KMS-11 (cell line): ENCODE results near the gene SLC31A1.

Experiments
- H2AFZ ChIP-seq: fragments of 200-600 bp; sonication (generic); 2 replicates; pipeline ENCODE4 v1.6.1; 2016; ENCODE audit warnings: antibody characterized with exemption, mixed run types, low read depth
- H3K27ac ChIP-seq: fragments of 200-600 bp; sonication (generic); 2 replicates; pipeline ENCODE4 v1.6.1; 2016; ENCODE audit warnings: mild to moderate bottlenecking, mixed run types
- H3K27me3 ChIP-seq: fragments of 200-600 bp; sonication (generic); 2 replicates; pipeline ENCODE4 v1.6.1; 2017; ENCODE audit warnings: mild to moderate bottlenecking, low read depth, mixed run types, moderate library complexity; ENCODE audit not compliant: insufficient read depth
- H3K36me3 ChIP-seq: fragments of 200-600 bp; sonication (generic); 2 replicates; pipeline ENCODE4 v1.6.1; 2017; ENCODE audit warnings: mild to moderate bottlenecking, mixed run types; ENCODE audit not compliant: insufficient read depth
- H3K4me1 ChIP-seq: fragments of 200-600 bp; sonication (generic); 2 replicates; pipeline ENCODE4 v1.6.1; 2016; ENCODE audit warnings: mild to moderate bottlenecking, low read depth, mixed run types; ENCODE audit not compliant: poor library complexity, severe bottlenecking
- H3K4me2 ChIP-seq: fragments of 200-600 bp; sonication (generic); 2 replicates; pipeline ENCODE4 v1.7.0; 2016; ENCODE audit warnings: mild to moderate bottlenecking, mixed run types
- H3K4me3 ChIP-seq: fragments of 200-600 bp; sonication (generic); IDR thresholded peaks from 2 replicates; pipeline ENCODE4 v1.6.1; 2017; ENCODE audit warnings: low read depth, low read length, mixed read lengths; ENCODE audit not compliant: insufficient read depth
- H3K79me2 ChIP-seq: fragments of 200-600 bp; sonication (generic); 2 replicates; pipeline ENCODE4 v1.6.1; 2016; ENCODE audit warnings: low read depth, mixed run types; ENCODE audit not compliant: insufficient read depth
- H3K9ac ChIP-seq: fragments of 200-600 bp; sonication (generic); 2 replicates; pipeline ENCODE4 v1.6.1; 2016; ENCODE audit warnings: mild to moderate bottlenecking, mixed run types
- H4K20me1 ChIP-seq: fragments of 200-600 bp; sonication (generic); 2 replicates; pipeline ENCODE4 v1.6.1; 2016; ENCODE audit warnings: mild to moderate bottlenecking, mixed run types; ENCODE audit not compliant: insufficient read depth
- CTCF ChIP-seq: fragments of 200-600 bp; sonication (generic); conservative IDR thresholded peaks from 2 replicates; pipeline ENCODE4 v1.6.1; 2017; ENCODE audit warnings: low read depth, mild to moderate bottlenecking, antibody characterized with exemption, low read length, moderate library complexity, mixed read lengths

The SLC31A1 gene

DNA sequence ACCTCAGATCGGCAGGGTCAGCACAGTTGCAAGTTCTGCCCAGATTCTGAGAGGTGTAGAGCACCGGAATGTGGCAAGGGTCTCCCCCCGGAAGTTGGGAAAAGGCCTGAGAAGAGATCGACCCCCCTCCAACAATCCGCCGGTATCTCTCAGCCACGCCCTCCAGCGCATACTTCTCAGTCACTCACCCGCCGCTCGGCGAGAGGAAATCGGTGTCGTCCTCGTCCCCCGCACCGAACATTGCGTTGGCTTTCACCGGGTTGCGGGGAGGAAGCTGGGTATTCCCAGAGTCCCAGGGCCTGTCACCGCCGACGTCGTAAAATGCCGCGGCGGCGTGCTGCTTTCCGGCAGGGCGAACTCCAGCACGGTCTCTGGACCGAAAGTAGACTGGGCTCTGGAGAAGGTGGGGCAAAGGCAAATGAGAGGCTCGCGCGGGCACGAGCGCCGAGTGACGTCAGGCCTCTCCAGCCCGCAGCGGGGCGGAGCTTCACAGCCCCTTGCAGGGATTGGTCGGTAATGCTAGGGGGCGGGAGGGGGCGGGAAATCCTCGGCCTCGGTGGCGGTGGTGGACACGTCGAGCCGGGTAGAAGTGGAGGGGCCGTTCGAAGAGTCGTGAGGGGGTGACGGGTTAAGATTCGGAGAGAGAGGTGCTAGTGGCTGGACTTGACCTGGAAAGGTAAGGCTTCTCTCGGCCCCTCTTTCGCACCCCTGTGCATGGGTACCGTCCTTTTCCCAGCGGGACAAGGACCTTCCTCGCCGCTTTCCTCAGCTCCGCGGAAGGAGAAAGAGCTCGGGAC lies at the start of gene SLC31A1, which contains the start of gene FKBP15:
Gene SLC31A1 (plus strand): TSS at position 542 of the 797 bp plus-strand sequence. CDS start 34,605 bp downstream, outside the sequence.
Gene FKBP15 (minus strand): TSS at position 275 of the 797 bp plus-strand sequence. CDS start 34 bp downstream, at position 241.
- Histone ChIP-seq H3K79me2 (peaks cover 37% of the 10 kb centered on the region), H3K27me3 (no peaks in the 10 kb centered on the region), H3K36me3 (no peaks in the 10 kb centered on the region), H2AFZ (peak within 1 kb of the TSS; percentile 83), H4K20me1 (no peaks in the 10 kb centered on the region), H3K27ac (peak within 1 kb of the TSS; percentile 37), H3K4me1 (peaks cover 25% of the 10 kb centered on the region), H3K9ac (peak within 1 kb of the TSS; percentile 70; the same call in 1 of the 2 replicates), H3K4me2 (peak within 1 kb of the TSS; percentile 89), H3K4me3 (peak within 1 kb of the TSS; percentile 28)
- no peak for TF ChIP-seq CTCF

DNA sequence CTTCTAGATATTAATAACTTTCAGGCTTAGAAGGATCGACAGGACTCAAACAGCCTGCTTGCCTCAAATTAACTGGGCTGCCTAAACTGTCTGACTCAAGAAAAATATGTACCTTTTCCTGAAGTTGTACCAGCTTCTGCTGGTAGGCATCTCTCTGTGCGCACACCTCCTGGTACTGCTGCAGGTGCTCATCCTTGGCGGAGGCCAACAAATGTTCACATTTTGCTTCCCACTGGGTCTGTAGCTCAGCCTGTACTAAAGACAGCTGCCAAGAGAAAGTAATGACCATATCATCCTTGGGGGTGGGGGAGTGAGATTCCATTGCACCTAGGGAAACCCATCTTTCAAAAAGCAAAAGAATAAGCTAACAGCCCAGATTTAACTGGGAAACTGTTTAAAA lies 48.0 kb upstream of the SLC31A1 start:
- Histone ChIP-seq H3K4me1 (no peaks in the 10 kb centered on the region), H3K79me2 (no peaks in the 10 kb centered on the region), H3K27me3 (no peaks in the 10 kb centered on the region), H2AFZ (no peak overlapping the region), H3K27ac (no peak overlapping the region), H3K4me3 (no peak overlapping the region), H4K20me1 (no peaks in the 10 kb centered on the region), H3K36me3 (peaks cover 13% of the 10 kb centered on the region), H3K4me2 (no peak overlapping the region), H3K9ac (no peak overlapping the region)
- no peak for TF ChIP-seq CTCF

DNA sequence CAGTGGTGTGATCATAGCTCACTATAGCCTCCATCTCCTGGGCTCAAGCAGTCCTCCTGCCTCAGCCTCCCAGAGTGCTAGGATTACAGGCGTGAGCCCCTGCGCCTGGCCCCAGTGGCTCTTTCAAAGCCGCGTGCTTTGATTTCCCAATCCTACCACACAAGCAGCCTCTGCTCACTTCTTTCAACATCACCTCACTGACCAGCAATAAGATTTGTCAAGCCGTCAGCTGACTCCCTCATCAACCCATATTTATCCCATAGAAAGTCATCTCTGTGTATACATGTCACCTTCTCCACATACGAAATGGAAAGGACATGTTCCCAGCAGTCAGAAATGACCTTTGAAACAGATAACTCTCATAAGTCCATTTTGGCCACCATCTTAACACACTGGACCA lies 44.5 kb upstream of the SLC31A1 start:
- no peak overlapping the region for H3K27ac ChIP-seq
- H3K9ac ChIP-seq, result no peak overlapping the region
- H3K4me1 ChIP-seq, result peaks cover 4% of the 10 kb centered on the region
- H3K36me3 ChIP-seq, result no peaks in the 10 kb centered on the region; the same call in 1 of the 2 replicates
- no peak overlapping the region for H3K4me3 ChIP-seq
- H4K20me1 ChIP-seq, result no peaks in the 10 kb centered on the region
- no peak for TF ChIP-seq CTCF
- no peaks in the 10 kb centered on the region for H3K79me2 ChIP-seq
- H3K4me2 ChIP-seq, result no peak overlapping the region
- H2AFZ ChIP-seq, result no peak overlapping the region
- H3K27me3 ChIP-seq, result no peaks in the 10 kb centered on the region

DNA sequence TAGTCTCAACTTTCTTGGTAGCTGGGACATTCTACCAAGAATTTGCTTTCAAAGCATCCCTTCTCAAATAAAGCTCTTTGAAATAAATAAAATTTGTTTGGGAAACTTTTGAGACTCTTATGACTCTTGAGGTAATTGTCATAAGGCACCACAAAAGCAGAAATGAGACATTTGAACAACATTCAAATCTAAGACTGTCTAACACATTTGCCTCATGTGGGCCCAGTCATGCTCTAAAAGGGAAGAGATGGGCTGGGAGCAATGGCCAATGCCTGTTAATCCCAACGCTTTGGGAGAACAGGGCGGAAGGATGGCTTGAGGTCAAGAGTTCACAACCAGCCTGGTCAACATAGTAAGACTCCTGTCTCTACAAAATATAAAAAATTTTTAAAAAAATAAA lies 44.1 kb upstream of the SLC31A1 start:
- no peak for TF ChIP-seq CTCF
- Histone ChIP-seq H4K20me1 (no peaks in the 10 kb centered on the region), H2AFZ (no peak overlapping the region), H3K36me3 (no peaks in the 10 kb centered on the region; the same call in 1 of the 2 replicates), H3K4me2 (no peak overlapping the region), H3K27ac (no peak overlapping the region), H3K27me3 (no peaks in the 10 kb centered on the region), H3K4me3 (no peak overlapping the region), H3K4me1 (peaks cover 4% of the 10 kb centered on the region), H3K9ac (no peak overlapping the region), H3K79me2 (no peaks in the 10 kb centered on the region)
